ENCODE results near the gene SMURF1. TPM values are rescaled to one million over a fixed set of nuclear protein-coding genes. Genes with fewer than 3 reads are reported as not detected.
A peak's percentile ranks its signal among the peaks of the same experiment; 100 is the strongest.
"Not testable (repeated sequence)": the region's sequence is repeated elsewhere in the genome, so short reads cannot be mapped to it uniquely, and the experiment has no call there.

The SMURF1 gene
- total RNA-seq, 1 donor, result 22.6 TPM

DNA sequence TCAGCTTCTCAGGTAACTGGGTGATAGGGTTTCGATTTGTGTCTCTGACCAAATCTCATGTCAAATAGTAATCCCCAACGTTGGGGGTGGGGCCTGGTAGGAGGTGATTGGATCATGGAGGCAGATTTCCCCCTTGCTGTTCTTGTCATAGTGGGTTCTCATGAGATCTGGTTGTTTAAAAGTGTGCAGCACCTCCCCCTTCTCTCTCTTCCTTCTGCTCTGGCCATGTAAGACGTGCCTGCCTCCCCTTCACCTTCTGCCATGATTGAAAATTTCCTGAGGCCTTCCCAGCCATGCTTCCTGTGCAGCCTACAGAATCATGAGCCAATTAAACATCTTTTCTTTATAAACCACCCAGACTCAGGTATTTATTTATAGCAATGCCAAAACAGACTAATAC is 21.9 kb upstream of the SMURF1 start:
- no peak for TF ChIP-seq CTCF (IDR thresholded peaks at IDR 0.05; ENCODE audit: insufficient read depth, low read length)
- DNase-seq (ENCODE audit: low read depth), result no peak
- no peak overlapping the region for H3K4me3 ChIP-seq (ENCODE audit: low read depth, low read length)

- H3K4me3 ChIP-seq (ENCODE audit: low read depth, low read length); DNase-seq (ENCODE audit: low read depth): not testable (repeated sequence)
Observed at GRCh38 chr7:99163669-99164068, 19.8 kb upstream of the SMURF1 start.

DNA sequence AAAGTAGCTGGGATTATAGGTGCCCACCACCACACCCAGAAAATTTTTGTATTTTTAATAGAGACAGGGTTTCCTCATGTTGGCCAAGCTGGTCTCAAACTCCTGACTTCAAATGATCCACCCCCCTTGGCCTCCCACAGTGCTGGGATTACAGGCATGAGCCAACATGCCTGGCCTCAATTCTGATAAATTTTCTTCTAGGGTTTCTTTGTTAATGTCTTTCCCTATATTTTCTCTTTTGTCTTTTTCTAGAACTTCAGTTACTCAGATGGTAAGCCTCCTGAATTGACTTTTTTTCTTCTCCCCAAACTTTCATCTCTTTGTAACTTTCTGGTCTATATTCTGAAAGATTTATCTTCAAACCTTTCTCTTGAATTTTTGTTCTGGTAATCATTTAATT is 12.7 kb upstream of the SMURF1 start:
- TF ChIP-seq CTCF (IDR thresholded peaks at IDR 0.05; ENCODE audit: insufficient read depth, low read length), result no peak
- DNase-seq (ENCODE audit: low read depth), result no peak
- H3K4me3 ChIP-seq (ENCODE audit: low read depth, low read length), result no peak overlapping the region

GRCh38 chr7:99155211-99155610 is 11.3 kb upstream of the SMURF1 start:
- TF ChIP-seq CTCF (IDR thresholded peaks at IDR 0.05; ENCODE audit: insufficient read depth, low read length), result no peak
- H3K4me3 ChIP-seq (ENCODE audit: low read depth, low read length), result no peak overlapping the region
- no peak for DNase-seq (ENCODE audit: low read depth)

- H3K4me3 ChIP-seq (ENCODE audit: low read depth, low read length), result no peak overlapping the region
- no peak for TF ChIP-seq CTCF (IDR thresholded peaks at IDR 0.05; ENCODE audit: insufficient read depth, low read length)
- no peak for DNase-seq (ENCODE audit: low read depth)
Observed at GRCh38 chr7:99146979-99147378, 3.1 kb upstream of the SMURF1 start.

GRCh38 chr7:99143521-99143852 is 421 bp downstream of the SMURF1 start:
- peak overlapping the region; percentile 67 for H3K4me3 ChIP-seq (ENCODE audit: low read depth, low read length)
- DNase-seq (ENCODE audit: low read depth), result no peak

GRCh38 chr7:99142727-99143520 is 984 bp downstream of the SMURF1 start:
- peak overlapping the region; percentile 67 for H3K4me3 ChIP-seq (ENCODE audit: low read depth, low read length)
- DNase-seq (ENCODE audit: low read depth), result peak; percentile 97
- TF ChIP-seq CTCF (IDR thresholded peaks at IDR 0.05; ENCODE audit: insufficient read depth, low read length), result no peak

More at GRCh38 chr7:99143521-99143852, 421 bp downstream of the SMURF1 start:
- TF ChIP-seq CTCF (IDR thresholded peaks at IDR 0.05; ENCODE audit: insufficient read depth, low read length), result no peak

Data from fibroblast of the aortic adventitia (primary cell).